Gastrocnemius medialis (tissue), 4 donors: ENCODE results near the gene PRMT7.

Source experiments
- CTCF ChIP-seq, 5 experiments: fragments of 450-650 bp in 3 of 5; fragments of 200-600 bp in 2 of 5; sonication (generic) in 2 of 5; IDR thresholded peaks in 4 of 5; conservative IDR thresholded peaks in 1 of 5; 1 replicate in 4 of 5; 2 replicates in 1 of 5; pipeline ENCODE4 v1.5.1; 2016 to 2019; ENCODE audit warnings: antibody characterized with exemption in 5 of 5, mild to moderate bottlenecking in 3 of 5, moderate library complexity in 3 of 5
- POLR2A ChIP-seq, 2 donors: fragments of 450-650 bp; IDR thresholded peaks; one replicate each; pipeline ENCODE4 v1.6.1; 2017; ENCODE audit warnings: antibody characterized with exemption in 2 of 2, mild to moderate bottlenecking in 2 of 2, moderate library complexity in 2 of 2

GRCh38 chr16:68338326-68339119, 27.7 kb downstream of the PRMT7 start:
- TF ChIP-seq CTCF (IDR thresholded peaks at IDR 0.05 in 4 of 5, conservative IDR thresholded peaks at IDR 0.05 in 1 of 5) (no peak), POLR2A (IDR thresholded peaks at IDR 0.05) (no peak)
